Stomach smooth muscle (tissue), 2 donors: ENCODE measurements around the gene LEF1.

Source experiments
- H3K27ac ChIP-seq: one replicate; pipeline ENCODE4 v1.7.0; 2013; ENCODE audit warnings: mild to moderate bottlenecking, low read length, inconsistent platforms
- H3K27me3 ChIP-seq, 2 donors: one replicate each; pipeline ENCODE4 v1.7.0; 2013; ENCODE audit warnings: low read length in 2 of 2; ENCODE audit not compliant: insufficient read depth in 2 of 2, control insufficient read depth in 1 of 2
- H3K36me3 ChIP-seq, 2 donors: one replicate each; pipeline ENCODE4 v1.7.0; 2013; ENCODE audit warnings: low read length in 2 of 2; ENCODE audit not compliant: control insufficient read depth in 2 of 2, insufficient read depth in 2 of 2
- H3K4me1 ChIP-seq: one replicate; pipeline ENCODE4 v1.7.0; 2013; ENCODE audit warnings: low read length; ENCODE audit not compliant: control insufficient read depth, insufficient read depth
- H3K4me3 ChIP-seq, 2 donors: one replicate each; pipeline ENCODE4 v1.7.0; 2013; ENCODE audit warnings: low read length in 2 of 2
- H3K9ac ChIP-seq, 2 donors: one replicate each; pipeline ENCODE4 v1.7.0; 2013; ENCODE audit warnings: low read length in 2 of 2, mild to moderate bottlenecking in 1 of 2
- H3K9me3 ChIP-seq, 2 donors: one replicate each; pipeline ENCODE4 v1.7.0; 2013; ENCODE audit warnings: low read length in 2 of 2; ENCODE audit not compliant: control insufficient read depth in 2 of 2
- donor health status: healthy.
- donor health status: Pancreatic carcinoma.

The LEF1 gene

GRCh38 chr4:108166038-108166437, 2.7 kb downstream of the LEF1 start:
- H3K27ac ChIP-seq = no peak overlapping the region
- H3K36me3 ChIP-seq = no peaks in the 10 kb centered on the region
- H3K4me3 ChIP-seq = no peak overlapping the region

GRCh38 chr4:108165586-108165985, 3.1 kb downstream of the LEF1 start:
- H3K36me3 ChIP-seq = no peaks in the 10 kb centered on the region
- no peak overlapping the region for H3K4me3 ChIP-seq
- no peak overlapping the region for H3K27ac ChIP-seq
- H3K4me1 ChIP-seq = peaks cover 26% of the 10 kb centered on the region
- H3K9me3 ChIP-seq = no peaks in the 10 kb centered on the region
- peaks cover 50 to 84% of the 10 kb centered on the region in 2 donors for H3K27me3 ChIP-seq
- no peak overlapping the region for H3K9ac ChIP-seq

More at GRCh38 chr4:108166038-108166437, 2.7 kb downstream of the LEF1 start:
- Histone ChIP-seq H3K4me1 (peaks cover 26% of the 10 kb centered on the region), H3K9me3 (no peaks in the 10 kb centered on the region), H3K27me3 (peaks cover 51 to 85% of the 10 kb centered on the region in 2 donors), H3K9ac (no peak overlapping the region)

GRCh38 chr4:108163351-108163750, 5.4 kb downstream of the LEF1 start:
- peaks cover 18% of the 10 kb centered on the region for H3K4me1 ChIP-seq
- H3K9me3 ChIP-seq = no peaks in the 10 kb centered on the region
- no peak overlapping the region for H3K9ac ChIP-seq
- H3K36me3 ChIP-seq = no peaks in the 10 kb centered on the region
- peaks cover 31 to 70% of the 10 kb centered on the region in 2 donors for H3K27me3 ChIP-seq
- no peak overlapping the region for H3K27ac ChIP-seq
- no peak overlapping the region for H3K4me3 ChIP-seq

- Histone ChIP-seq H3K9ac (no peak overlapping the region), H3K4me3 (no peak overlapping the region), H3K9me3 (no peaks in the 10 kb centered on the region), H3K36me3 (no peaks in the 10 kb centered on the region), H3K27me3 (peaks cover 17 to 45% of the 10 kb centered on the region in 2 donors), H3K27ac (no peak overlapping the region), H3K4me1 (no peaks in the 10 kb centered on the region)
Observed at GRCh38 chr4:108160741-108161352, 7.9 kb downstream of the LEF1 start.

GRCh38 chr4:108159845-108160244, 8.9 kb downstream of the LEF1 start:
- H3K9me3 ChIP-seq = no peaks in the 10 kb centered on the region
- no peak overlapping the region for H3K9ac ChIP-seq
- H3K27me3 ChIP-seq = peaks cover 10 to 35% of the 10 kb centered on the region in 2 donors
- no peaks in the 10 kb centered on the region for H3K4me1 ChIP-seq
- H3K27ac ChIP-seq = no peak overlapping the region
- H3K4me3 ChIP-seq = no peak overlapping the region
- H3K36me3 ChIP-seq = no peaks in the 10 kb centered on the region

- Histone ChIP-seq H3K4me3 (no peak overlapping the region), H3K9ac (no peak overlapping the region), H3K27ac (no peak overlapping the region), H3K27me3 (peaks cover 7 to 17% of the 10 kb centered on the region in 2 donors), H3K9me3 (no peaks in the 10 kb centered on the region), H3K36me3 (no peaks in the 10 kb centered on the region), H3K4me1 (no peaks in the 10 kb centered on the region)
Observed at GRCh38 chr4:108157655-108158054, 11.1 kb downstream of the LEF1 start.

GRCh38 chr4:108156391-108156790, 12.3 kb downstream of the LEF1 start:
- Histone ChIP-seq H3K4me1 (no peaks in the 10 kb centered on the region), H3K9me3 (no peaks in the 10 kb centered on the region), H3K9ac (no peak overlapping the region), H3K4me3 (no peak overlapping the region), H3K27ac (no peak overlapping the region), H3K36me3 (no peaks in the 10 kb centered on the region), H3K27me3 (peaks cover 4 to 11% of the 10 kb centered on the region in 2 donors)

GRCh38 chr4:108155373-108155772, 13.4 kb downstream of the LEF1 start:
- Histone ChIP-seq H3K4me1 (no peaks in the 10 kb centered on the region), H3K27ac (no peak overlapping the region), H3K36me3 (no peaks in the 10 kb centered on the region), H3K9me3 (no peaks in the 10 kb centered on the region), H3K27me3 (peaks cover 0 to 5% of the 10 kb centered on the region in 2 donors), H3K9ac (no peak overlapping the region), H3K4me3 (no peak overlapping the region)

GRCh38 chr4:108152980-108153379, 15.8 kb downstream of the LEF1 start:
- H3K9ac ChIP-seq = no peak overlapping the region
- H3K27me3 ChIP-seq = no peaks in the 10 kb centered on the region
- no peaks in the 10 kb centered on the region for H3K9me3 ChIP-seq
- no peaks in the 10 kb centered on the region for H3K4me1 ChIP-seq
- no peaks in the 10 kb centered on the region for H3K36me3 ChIP-seq
- H3K27ac ChIP-seq = no peak overlapping the region
- no peak overlapping the region for H3K4me3 ChIP-seq

GRCh38 chr4:108149588-108150380, 18.9 kb downstream of the LEF1 start:
- Histone ChIP-seq H3K4me1 (no peaks in the 10 kb centered on the region), H3K27me3 (no peaks in the 10 kb centered on the region), H3K9ac (no peak overlapping the region)

GRCh38 chr4:108148316-108148715, 20.4 kb downstream of the LEF1 start:
- Histone ChIP-seq H3K9me3 (no peaks in the 10 kb centered on the region), H3K4me3 (no peak overlapping the region), H3K27me3 (no peaks in the 10 kb centered on the region), H3K4me1 (no peaks in the 10 kb centered on the region), H3K36me3 (no peaks in the 10 kb centered on the region), H3K9ac (no peak overlapping the region), H3K27ac (no peak overlapping the region)

More at GRCh38 chr4:108149588-108150380, 18.9 kb downstream of the LEF1 start:
- Histone ChIP-seq H3K4me3 (no peak overlapping the region), H3K27ac (no peak overlapping the region), H3K9me3 (no peaks in the 10 kb centered on the region), H3K36me3 (no peaks in the 10 kb centered on the region)
